Astrocyte (in vitro differentiated cells and primary cell): ENCODE measurements around the gene C11orf58. TPM values are rescaled to one million over a fixed set of nuclear protein-coding genes. Genes with fewer than 3 reads are reported as not detected.

Source experiments
- DNase-seq: peaks from one replicate; pipeline ENCODE4 v3.0.0-alpha.2; 2010; ENCODE audit warnings: low read depth
- FAIRE-seq: peaks from 2 replicates; lab custom pipeline; 2011; peaks lifted over from hg19 to GRCh38; lab: Jason Lieb, UNC
- H2AFZ ChIP-seq: 2 replicates; pipeline ENCODE4 v1.6.0; 2012; ENCODE audit warnings: low read depth, low read length, inconsistent platforms
- H3K27ac ChIP-seq: 2 replicates; pipeline ENCODE4 v1.5.1; 2011; ENCODE audit warnings: low read depth, low read length, inconsistent platforms
- H3K27me3 ChIP-seq: 2 replicates; pipeline ENCODE4 v1.6.0; 2011; ENCODE audit warnings: low read length, inconsistent platforms; ENCODE audit not compliant: insufficient read depth
- H3K36me3 ChIP-seq: 2 replicates; pipeline ENCODE4 v1.5.1; 2011; ENCODE audit warnings: low read length, inconsistent platforms; ENCODE audit not compliant: insufficient read depth
- H3K4me1 ChIP-seq: 2 replicates; pipeline ENCODE4 v1.5.1; 2011; ENCODE audit warnings: low read length, inconsistent platforms; ENCODE audit not compliant: insufficient read depth
- H3K4me2 ChIP-seq: 2 replicates; pipeline ENCODE4 v1.6.0; 2012; ENCODE audit warnings: low read length, inconsistent platforms
- H3K4me3 ChIP-seq: 2 replicates; pipeline ENCODE4 v1.5.1; 2011; ENCODE audit warnings: low read depth, mild to moderate bottlenecking, low read length, inconsistent platforms; ENCODE audit not compliant: insufficient read depth
- H3K79me2 ChIP-seq: 2 replicates; pipeline ENCODE4 v1.6.0; 2012; ENCODE audit warnings: mild to moderate bottlenecking, low read length, inconsistent platforms; ENCODE audit not compliant: insufficient read depth
- H3K9ac ChIP-seq: 2 replicates; pipeline ENCODE4 v1.6.0; 2012; ENCODE audit warnings: mild to moderate bottlenecking, low read length, inconsistent platforms
- H3K9me3 ChIP-seq: 2 replicates; pipeline ENCODE4 v1.5.1; 2012; ENCODE audit warnings: low read depth, mild to moderate bottlenecking, low read length, inconsistent platforms; ENCODE audit not compliant: insufficient read depth
- H4K20me1 ChIP-seq: 2 replicates; pipeline ENCODE4 v1.6.0; 2012; ENCODE audit warnings: low read length, inconsistent platforms; ENCODE audit not compliant: insufficient read depth
- H3K27ac Mint-ChIP-seq: one replicate; pipeline ENCODE4 v1.8.0; 2021; ENCODE audit warnings: mild to moderate bottlenecking, mixed read lengths; ENCODE audit not compliant: unreplicated experiment
- H3K27me3 Mint-ChIP-seq: one replicate; pipeline ENCODE4 v1.8.0; 2021; ENCODE audit warnings: low read depth, mixed read lengths; ENCODE audit not compliant: unreplicated experiment
- H3K36me3 Mint-ChIP-seq: one replicate; pipeline ENCODE4 v1.8.0; 2021; ENCODE audit warnings: low read depth, mixed read lengths; ENCODE audit not compliant: unreplicated experiment
- H3K4me1 Mint-ChIP-seq: one replicate; pipeline ENCODE4 v1.8.0; 2021; ENCODE audit warnings: low read depth, mixed read lengths; ENCODE audit not compliant: unreplicated experiment
- H3K4me3 Mint-ChIP-seq: one replicate; pipeline ENCODE4 v1.8.0; 2021; ENCODE audit warnings: mild to moderate bottlenecking, moderate library complexity, mixed read lengths; ENCODE audit not compliant: unreplicated experiment
- H3K9me3 Mint-ChIP-seq: one replicate; pipeline ENCODE4 v1.8.0; 2021; ENCODE audit warnings: mild to moderate bottlenecking, mixed read lengths; ENCODE audit not compliant: unreplicated experiment
- EZH2 ChIP-seq: IDR thresholded peaks from 2 replicates; pipeline ENCODE4 v1.6.1; 2012; ENCODE audit warnings: mild to moderate bottlenecking, low read length, inconsistent platforms; ENCODE audit not compliant: insufficient read depth
- total RNA-seq: library from RNA; stranded (reverse); gene quantifications from 2 replicates; pipeline ENCODE4 v1.2.1, GENCODE V29; 2021
- TF ChIP-seq, protein P1 (sequence below): IDR thresholded peaks from 2 replicates; pipeline ENCODE4 v1.5.1; 2011; ENCODE audit warnings: low read depth, mild to moderate bottlenecking, inconsistent platforms, low read length, moderate library complexity; ENCODE audit not compliant: insufficient read depth

Gene C11orf58
- total RNA-seq, 1 donor from 2014 or later = 159 TPM

DNA sequence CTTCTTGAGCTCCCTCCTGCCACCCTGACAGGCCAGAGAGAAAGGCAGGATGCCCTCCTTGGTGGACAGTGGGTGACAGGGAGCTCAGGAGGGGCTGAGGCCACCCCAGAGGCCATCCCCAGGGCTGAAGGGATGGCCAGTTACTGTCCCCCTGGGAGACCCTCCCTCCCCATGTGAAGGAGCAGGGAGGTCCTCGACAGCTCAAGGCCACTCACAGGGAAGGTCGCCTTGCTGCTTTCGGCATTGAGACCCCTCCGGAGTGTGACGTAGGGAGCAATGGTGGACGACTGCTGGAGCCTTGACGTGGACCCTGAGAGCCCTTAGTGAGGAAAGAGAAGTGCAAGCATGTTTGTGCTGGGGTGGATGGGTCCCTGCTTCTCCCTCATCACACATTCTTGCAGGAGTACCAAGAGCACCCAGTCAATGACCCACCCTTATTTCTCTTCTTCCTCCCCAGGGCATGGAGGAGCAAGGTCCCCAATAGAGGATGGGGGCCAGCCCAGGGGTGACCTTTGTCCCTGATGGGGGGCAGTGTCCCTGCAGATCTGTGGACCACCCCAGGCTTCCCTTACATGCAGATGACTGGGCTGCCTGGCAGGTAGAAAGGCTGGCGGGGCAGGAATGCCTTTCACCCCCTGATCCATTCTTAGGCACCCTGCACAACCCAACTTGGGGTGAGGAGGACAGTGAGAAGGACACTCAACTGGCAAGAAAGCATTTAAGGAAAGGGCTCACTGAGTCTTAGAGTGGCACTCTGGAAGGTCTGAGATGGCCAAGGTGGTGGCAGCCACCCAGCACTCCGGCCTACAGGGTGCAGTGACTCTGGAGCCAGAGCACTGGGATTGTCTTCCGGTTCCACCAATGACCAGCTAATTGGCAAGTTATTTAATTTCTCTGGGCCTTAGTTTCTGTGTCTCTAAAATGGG is 51.4 kb downstream of the C11orf58 start:
- peaks cover 46% of the 10 kb centered on the region for H3K4me1 ChIP-seq
- H3K9ac ChIP-seq = no peak overlapping the region
- no peak overlapping the region for H3K4me2 ChIP-seq
- H3K27me3 Mint-ChIP-seq = no peaks in the 10 kb centered on the region
- H3K27ac ChIP-seq = no peak overlapping the region
- H3K4me3 Mint-ChIP-seq = no peak overlapping the region
- H2AFZ ChIP-seq = no peak overlapping the region
- no peak overlapping the region for H3K4me3 ChIP-seq
- H3K9me3 Mint-ChIP-seq = no peaks in the 10 kb centered on the region
- no peaks in the 10 kb centered on the region for H3K79me2 ChIP-seq
- H3K27ac Mint-ChIP-seq = peak overlapping the region; percentile 13
- no peak for TF ChIP-seq EZH2
- TF ChIP-seq, protein P1, sequence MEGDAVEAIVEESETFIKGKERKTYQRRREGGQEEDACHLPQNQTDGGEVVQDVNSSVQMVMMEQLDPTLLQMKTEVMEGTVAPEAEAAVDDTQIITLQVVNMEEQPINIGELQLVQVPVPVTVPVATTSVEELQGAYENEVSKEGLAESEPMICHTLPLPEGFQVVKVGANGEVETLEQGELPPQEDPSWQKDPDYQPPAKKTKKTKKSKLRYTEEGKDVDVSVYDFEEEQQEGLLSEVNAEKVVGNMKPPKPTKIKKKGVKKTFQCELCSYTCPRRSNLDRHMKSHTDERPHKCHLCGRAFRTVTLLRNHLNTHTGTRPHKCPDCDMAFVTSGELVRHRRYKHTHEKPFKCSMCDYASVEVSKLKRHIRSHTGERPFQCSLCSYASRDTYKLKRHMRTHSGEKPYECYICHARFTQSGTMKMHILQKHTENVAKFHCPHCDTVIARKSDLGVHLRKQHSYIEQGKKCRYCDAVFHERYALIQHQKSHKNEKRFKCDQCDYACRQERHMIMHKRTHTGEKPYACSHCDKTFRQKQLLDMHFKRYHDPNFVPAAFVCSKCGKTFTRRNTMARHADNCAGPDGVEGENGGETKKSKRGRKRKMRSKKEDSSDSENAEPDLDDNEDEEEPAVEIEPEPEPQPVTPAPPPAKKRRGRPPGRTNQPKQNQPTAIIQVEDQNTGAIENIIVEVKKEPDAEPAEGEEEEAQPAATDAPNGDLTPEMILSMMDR = no peak
- no peak for FAIRE-seq
- H3K4me1 Mint-ChIP-seq = peaks cover 20% of the 10 kb centered on the region
- DNase-seq = no peak
- no peaks in the 10 kb centered on the region for H3K36me3 Mint-ChIP-seq
- no peaks in the 10 kb centered on the region for H3K27me3 ChIP-seq
- no peaks in the 10 kb centered on the region for H4K20me1 ChIP-seq
- no peaks in the 10 kb centered on the region for H3K36me3 ChIP-seq
- no peaks in the 10 kb centered on the region for H3K9me3 ChIP-seq

DNA sequence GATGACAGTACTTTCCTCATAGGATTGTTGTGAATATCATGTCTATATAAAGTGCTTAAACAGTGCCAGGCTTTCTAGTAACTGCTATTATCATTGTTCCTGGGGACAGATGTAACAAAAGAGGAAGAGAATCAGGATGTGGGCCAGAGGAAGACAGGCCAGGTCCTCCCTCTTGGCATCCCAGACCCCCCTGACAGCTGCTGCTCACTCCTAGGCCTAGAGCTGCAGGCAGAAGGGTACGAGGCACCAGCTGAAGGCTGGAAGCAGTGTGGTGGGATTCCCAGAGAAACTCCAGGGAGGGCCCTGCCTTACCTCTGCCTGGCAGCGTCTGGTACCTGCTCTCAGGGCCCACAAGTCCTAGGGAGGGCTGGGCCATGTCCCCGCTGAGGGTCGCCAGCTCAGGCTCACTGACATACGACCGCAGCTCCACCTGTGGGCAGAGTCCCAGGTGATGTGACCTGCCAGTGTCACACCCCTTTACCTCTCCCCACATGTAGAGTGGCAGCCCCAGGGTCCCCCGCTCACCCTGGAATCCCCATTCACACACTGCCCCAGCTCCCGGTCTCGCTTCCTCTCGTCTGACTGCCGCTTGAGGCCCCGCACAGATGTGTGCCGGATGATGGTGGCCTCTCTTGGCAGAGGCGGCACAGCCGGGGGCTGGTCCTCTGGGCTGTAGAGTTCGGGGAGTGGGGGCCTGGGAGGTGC is 52.2 kb downstream of the C11orf58 start:
- Histone ChIP-seq H3K27ac (peak overlapping the region; percentile 91), H3K4me3 (no peak overlapping the region), H2AFZ (no peak overlapping the region), H3K9ac (peak overlapping the region; percentile 49), H3K4me2 (peak overlapping the region; percentile 84), H3K27me3 (no peaks in the 10 kb centered on the region), H3K4me1 (peaks cover 46% of the 10 kb centered on the region), H3K9me3 (no peaks in the 10 kb centered on the region), H3K79me2 (no peaks in the 10 kb centered on the region), H3K36me3 (no peaks in the 10 kb centered on the region), H4K20me1 (no peaks in the 10 kb centered on the region)
- TF ChIP-seq EZH2 = no peak
- TF ChIP-seq, protein P1 = no peak
- Mint-ChIP-seq H3K27me3 (no peaks in the 10 kb centered on the region), H3K9me3 (no peaks in the 10 kb centered on the region), H3K27ac (peak overlapping the region; percentile 98), H3K4me3 (no peak overlapping the region), H3K36me3 (no peaks in the 10 kb centered on the region), H3K4me1 (peaks cover 25% of the 10 kb centered on the region)
- FAIRE-seq (no peak), DNase-seq (no peak)
